Activated naive CD8-positive, alpha-beta T cell treated with anti-CD3 and anti-CD28 coated beads, Interleukin-2, amount 50 U/mL, for 16 hours (primary cell): ENCODE data around the gene PARM1.
"Not testable (repeated sequence)": the region's sequence is repeated elsewhere in the genome, so short reads cannot be mapped to it uniquely, and the experiment has no call there.

Experiments
- DNase-seq: peaks from one replicate; pipeline ENCODE4 v3.0.0-alpha.2; 2020; ENCODE audit warnings: low read depth, low spot score

PARM1 gene

DNA sequence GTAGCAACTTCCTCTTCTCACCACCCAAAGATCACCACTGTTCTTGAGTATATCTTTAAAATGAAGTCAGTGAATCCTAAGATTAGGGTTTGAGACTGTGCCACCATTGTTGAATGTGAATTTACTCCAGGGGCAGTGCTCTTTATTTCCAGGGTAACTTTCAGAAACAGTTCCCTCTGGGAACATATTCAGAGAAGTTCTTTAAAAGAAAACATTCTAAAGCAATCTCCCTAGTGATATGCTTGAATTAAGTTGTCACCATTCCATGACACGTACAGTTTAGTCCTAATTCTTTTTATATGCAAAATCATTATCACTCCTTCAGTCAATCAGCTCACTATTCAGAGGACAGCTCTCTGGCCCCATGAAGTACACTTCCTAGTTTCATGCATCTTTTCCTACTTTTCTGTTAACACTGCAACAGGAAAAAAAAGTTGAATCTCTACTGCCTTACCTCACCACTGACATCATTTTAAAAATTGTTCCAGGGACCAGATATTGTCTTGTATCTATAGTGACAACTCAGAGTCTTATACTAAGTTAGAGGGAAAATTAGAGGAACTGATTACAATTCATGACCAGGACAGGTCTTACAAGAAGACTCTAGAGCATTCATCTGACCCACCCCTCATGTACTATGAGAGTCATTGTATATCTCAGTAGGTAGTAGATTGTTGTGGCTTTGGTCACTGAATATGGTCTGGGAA is 49.8 kb downstream of the PARM1 start:
- DNase-seq = no peak

DNA sequence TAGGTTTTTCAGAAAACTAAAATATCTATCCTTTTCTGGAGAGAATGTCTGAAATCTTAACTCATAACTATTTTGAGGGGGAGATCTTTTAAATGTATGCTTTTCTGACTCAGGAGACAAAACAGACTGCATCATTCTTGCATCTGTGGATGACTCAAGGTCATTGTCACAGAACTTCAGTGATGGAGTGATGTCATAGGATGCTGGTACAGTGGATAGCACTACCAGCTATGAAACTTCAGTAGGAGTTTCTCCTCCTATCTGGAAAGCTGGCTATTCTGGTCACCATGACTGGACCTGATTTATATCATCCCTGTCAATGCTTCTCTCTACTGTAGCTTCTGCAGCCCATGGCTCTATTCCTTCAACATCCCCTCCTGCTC is 50.3 kb downstream of the PARM1 start:
- DNase-seq = no peak

DNA sequence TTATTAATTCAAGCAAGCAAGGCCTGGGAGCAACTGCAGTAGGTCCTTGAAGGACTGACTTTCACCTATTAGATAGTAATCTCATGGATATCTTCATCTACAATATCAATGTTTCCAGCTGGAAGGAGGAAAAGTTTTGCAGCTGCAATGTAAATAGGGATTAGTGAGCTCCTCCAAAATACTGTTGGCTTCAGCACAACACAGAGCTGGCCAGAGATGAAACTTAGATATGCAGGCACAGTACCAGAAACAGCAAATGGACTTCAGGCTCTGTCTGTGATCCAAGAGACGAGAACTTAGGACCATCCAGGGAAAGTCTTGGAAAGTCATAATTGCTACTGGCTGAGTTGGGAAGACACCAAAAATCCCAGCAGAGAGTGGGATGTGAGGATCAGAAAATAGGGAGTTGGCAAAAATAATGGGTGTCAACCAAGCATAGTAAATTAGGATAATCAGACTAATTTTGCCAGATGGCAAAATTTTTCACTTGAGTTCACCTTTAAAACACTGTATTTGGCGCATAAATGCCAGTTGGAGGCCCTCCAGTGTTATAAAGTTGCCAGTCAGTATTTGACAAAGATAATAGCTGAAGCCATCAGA is 57.5 kb downstream of the PARM1 start:
- no peak for DNase-seq

DNA sequence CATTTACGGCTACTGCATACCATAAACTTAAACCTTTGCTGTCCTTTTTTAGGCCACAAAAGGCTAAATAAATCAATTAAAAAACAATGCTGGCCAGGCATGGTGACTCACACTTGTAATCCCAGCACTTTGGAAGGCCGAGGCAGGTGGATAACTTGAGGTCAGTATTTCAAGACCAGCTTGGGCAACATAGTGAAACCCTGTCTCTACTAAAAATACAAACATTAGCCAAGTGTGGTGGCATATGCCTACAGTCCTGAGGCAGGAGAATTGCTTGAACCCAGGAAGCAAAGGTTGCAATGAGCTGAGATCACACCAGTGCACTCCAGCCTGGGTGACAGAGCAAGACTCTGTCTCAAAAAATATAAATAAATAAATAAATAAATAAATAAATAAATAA is 61.5 kb downstream of the PARM1 start:
- not testable (repeated sequence) for DNase-seq

DNA sequence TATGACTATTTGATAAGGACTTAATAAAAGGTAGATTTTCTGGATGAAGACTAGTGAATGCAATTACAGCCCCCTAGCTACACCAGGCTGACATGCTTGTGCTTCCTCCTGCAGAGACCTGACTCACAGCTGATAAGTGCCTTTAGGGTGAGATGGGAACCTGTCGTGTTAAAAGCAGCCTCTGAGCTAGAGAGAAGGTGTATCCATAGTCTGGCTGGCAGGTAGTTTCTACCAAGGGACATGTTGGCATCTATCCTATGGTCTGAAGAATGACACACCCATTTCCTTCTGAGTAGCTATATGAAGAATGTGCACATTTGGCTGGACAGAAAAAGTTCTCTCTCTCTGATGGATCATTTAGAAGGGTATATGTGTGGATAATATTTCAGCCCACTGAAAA is 64.1 kb downstream of the PARM1 start:
- DNase-seq = no peak

DNA sequence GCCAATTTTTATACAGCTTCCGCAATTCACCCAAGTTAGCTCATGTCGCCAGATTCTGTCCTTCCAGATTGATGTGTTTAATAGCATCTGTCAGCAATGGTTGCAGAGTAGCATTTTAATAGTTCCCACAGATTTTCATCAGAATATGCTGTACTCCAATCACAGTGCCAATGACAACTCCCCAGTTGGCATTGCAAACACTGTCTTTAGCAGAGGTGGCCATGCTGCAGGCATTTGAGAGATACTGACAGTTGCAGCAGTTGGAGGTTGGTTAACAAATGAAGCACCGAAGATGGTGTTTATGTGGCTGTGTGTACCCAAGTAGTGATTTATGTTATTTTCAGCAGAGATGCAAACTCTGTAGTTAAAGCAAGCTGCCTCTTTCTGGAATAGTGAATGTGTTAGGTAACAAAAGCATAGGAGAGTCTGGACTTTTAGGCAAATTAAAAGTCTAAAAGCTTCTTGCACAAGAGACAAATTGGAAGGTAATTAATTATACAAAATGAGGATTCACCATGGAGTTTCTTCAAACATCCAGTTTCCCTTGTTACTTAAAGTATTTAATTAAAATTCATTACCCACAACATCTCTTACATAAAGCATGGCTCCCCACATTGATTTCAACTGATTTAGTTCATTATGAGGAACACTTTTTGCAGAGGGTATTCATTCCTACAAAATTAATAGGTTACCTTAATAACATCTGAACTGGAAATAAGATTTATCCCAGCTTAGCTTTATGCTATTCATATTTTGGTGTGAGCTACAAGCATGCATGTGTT is 65.2 kb downstream of the PARM1 start:
- DNase-seq = no peak

DNA sequence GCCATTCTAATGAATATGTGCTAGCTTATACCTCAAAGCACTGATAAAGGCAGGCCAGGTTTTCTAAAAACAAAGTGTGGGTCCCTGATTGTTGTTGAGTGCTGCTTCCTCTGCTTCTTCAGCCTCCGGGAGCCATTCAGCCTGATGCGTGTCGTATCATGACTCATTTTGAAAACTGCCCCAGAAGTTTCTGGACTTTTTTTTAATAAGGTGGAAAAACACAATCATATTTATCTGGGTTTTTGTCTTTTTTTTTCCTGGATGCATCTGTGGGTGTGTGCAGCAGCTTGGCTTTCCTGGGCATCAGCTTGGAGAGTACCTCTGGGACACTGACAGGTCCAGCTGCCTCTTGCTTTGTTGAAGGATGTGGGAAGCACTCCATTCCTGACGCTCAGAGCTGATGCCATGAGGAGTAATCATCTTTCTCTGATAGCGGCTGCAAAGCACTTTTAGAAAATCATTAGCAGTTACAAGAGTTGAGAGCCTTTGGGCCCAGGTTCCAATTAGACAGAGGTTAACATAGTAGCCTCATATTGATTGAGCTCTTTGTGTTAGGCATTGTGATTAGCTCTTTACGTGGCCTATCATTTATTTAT is 66.9 kb downstream of the PARM1 start:
- DNase-seq = no peak

DNA sequence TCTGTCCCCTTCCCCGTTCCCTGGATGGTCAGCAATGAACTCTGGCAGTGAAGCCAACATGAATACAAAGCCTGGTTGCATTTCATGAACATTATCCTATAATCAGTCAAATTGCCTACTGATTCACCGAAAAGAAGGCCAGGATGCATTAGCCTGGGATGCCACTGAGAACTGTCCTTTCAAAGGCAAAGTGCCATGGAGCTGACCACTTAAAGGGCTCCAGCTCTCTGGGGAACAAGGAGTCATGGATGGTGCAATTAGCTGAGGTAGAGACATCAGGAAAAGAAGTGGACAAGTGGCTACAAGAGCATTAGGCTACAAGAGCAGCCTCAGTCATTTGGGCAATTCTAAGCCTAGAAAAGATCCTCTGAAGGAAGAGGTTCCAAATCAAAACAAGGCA is 69.0 kb downstream of the PARM1 start:
- DNase-seq = no peak

DNA sequence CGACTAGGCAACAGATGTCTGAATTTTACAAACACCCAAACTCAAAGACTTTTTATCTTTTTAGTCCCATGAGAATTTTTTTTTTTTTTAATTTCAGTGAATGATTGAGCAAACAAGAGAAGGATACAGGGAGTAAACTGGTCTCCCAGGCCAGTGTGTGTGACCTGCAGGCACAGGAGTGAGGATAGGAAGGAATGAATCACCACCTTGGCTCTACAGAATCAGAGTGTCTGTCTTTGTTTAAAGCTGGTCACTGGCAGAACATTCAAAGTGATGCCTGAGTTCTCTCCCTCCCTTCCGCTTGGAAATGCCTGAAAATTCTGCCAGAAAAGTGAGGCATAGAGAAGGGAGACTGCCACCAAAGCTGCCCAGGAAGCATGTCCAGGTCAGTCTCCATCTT is 69.5 kb downstream of the PARM1 start:
- no peak for DNase-seq

DNA sequence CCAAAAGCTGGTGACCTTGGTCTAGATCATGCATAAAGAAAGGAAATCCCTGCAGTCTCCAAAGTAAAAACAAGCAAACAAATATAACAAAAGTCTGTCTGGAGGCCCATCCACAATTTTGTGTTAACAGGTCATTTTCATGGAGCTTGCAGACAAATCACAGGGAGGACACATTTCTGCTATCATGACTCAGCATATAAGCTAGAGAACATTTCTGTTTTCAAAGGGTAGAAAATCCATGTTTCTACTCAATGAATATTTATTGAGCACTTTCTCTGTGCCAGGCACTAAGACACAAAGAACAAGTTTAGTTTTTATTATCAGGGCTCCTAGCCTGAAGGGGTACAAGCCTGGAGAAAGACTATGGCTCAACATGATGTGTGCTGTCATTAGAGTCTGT is 71.1 kb downstream of the PARM1 start:
- no peak for DNase-seq

DNA sequence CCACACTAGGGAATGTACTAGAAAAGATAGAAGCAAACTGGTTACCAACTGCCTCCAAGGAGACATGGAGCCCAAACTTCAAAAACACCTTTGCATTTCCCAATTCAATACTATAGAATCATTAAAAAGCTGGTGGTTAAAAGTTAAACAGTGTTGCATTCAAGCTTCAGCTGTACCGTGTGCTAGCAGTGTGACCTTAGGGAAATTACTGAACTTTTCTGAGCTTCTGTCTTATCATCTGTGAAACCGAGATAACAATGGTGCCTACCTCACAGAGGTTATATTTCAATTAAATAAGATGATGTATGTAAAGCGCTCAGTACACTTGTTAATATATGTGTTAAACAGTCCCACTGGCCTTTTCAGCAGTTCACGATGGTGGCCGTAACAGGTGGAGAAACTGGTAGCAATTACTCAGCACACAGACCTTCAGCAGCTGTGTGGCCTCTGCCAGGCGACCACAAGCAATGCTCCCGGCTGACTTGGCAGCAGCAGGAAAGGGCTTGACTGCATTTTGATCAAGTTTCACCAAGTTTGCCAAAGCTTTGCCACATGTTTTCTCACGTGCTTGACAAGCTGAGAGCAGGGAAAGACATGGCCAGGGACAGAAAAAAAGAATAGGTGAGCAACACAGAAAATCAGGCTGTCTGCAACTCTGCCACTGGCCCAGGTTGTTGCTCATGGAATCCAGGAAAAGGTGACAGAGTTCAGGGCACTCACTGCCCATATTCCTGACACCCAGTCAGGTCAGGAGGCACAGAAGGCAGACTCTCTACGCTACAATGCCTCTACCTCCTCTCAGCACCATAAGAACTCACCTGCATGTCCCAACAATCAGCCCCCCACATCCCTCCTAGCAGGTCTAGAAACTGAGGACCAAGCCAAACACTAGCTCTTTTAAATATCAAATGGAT is 72.1 kb downstream of the PARM1 start:
- DNase-seq = no peak

DNA sequence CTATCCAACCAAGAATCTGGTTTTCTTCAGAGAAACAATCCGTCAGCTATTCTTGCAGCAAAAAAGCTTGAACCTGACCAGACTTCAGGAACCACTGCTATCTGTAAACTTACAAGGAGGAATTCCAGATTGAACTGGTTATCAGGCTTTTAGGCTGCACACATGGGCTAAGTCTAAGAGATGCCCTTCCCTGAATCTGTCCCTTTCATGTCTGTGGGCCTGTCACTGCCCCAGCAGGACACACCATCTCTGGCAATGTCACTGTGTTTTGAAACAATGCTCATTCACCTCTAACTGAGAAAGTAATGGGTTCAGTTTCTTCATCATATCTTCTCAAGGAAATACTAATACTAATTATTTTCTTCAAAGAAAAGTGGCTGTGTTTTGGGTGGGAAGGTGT is 72.8 kb downstream of the PARM1 start:
- no peak for DNase-seq

DNA sequence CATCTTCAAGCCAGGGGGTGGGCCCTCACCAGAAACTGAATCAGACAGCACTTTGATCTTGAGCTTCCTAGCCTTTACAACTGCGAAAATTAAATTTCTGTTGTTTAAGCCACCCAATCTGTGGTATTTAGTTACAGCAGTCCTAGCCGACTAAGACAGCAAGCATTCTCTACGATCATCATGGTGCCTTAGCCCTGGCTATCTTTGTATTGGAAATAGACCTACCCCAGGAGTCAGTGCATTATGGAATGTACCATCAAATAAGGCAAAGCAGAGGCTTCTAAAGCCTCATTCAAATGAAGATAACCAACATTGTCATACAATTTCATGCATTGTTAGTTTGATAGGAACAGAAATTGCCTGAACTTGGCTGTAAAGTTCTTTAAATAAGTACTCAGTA is 75.0 kb downstream of the PARM1 start:
- DNase-seq = no peak

DNA sequence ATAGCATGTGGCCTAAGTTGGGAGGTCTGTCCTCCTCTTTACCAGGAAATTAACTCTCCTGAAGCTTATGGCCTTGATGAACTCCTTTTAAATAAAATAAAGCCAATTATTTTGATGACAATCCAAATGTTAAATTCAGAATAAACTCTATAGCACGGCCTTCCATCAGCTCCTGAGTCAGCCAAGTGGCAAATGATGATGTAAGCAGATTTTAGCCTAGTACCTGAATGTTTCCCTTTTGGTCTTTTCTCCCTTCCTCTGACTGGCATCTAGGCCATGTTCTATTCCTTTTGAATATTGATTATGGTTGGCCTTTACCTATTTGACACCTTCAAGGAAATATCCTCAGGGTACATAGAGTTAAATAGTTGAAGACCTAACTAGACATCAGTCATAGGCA is 76.2 kb downstream of the PARM1 start:
- DNase-seq = no peak

DNA sequence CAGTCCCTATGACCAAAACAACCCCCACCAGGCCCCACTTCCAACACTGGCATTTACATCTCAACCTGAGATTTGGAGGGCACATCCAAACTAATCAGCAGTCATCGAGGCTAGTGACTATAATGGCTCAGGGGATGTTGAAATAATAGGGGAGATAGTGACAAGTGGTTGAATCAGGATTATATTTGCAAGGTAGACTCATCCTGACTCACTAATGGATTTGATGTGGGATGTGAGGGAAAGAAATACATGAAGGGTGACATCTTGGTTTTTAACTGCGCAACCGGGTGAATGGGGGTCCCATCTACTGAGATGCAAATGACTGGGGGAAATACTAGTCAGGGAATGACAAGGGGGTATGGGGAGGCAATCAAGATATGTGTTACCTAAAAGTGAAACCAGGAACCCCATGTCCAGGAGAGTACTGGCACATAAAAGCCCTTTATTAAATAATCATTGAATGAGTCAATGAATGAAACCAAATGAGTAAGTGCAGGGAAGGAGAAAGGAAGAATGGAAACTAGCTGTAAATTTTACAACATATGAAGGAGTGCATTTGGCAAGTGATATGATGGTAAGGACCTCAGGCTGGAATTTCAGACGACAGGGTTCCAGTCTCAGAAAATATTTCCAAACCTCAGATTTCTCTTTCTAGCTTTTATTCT is 78.3 kb downstream of the PARM1 start:
- no peak for DNase-seq

DNA sequence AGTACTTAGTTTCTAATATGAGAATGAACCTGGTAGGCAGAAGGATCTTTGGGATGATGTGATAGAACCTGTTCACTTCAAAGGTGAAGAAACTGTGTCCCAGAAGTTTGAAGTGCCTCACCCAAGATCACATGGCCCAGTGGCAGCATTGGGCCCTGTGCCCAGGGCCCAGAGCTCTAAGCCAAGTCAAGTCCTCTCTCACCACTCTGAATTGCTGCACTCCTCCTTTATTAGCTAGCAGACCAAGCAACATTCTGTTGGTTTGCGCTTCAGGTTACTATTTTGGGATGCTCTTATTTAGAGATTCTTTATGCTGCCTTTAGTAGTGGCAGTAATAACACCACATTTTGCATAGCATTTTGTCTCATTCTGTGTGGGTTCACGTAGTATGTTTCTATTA is 82.7 kb downstream of the PARM1 start:
- no peak for DNase-seq

DNA sequence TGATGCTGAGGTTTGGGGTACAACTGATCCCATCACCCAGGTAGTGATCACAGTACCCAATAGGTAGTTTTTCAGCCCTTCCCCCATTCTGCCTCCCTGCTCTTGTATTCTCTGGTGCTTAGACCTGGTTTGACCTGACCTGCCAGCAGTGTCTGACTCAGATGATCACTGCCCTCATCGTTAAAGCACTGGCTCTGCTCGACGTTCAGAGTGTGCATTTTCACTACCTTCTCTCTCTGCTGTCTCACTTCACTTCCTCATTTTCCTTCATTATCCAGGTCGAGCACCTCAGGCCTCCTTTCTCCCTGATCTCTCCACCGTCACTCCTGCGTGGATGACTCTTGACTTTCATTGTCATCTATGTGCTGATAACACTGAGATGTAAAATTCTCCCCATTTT is 83.6 kb downstream of the PARM1 start:
- DNase-seq = no peak

DNA sequence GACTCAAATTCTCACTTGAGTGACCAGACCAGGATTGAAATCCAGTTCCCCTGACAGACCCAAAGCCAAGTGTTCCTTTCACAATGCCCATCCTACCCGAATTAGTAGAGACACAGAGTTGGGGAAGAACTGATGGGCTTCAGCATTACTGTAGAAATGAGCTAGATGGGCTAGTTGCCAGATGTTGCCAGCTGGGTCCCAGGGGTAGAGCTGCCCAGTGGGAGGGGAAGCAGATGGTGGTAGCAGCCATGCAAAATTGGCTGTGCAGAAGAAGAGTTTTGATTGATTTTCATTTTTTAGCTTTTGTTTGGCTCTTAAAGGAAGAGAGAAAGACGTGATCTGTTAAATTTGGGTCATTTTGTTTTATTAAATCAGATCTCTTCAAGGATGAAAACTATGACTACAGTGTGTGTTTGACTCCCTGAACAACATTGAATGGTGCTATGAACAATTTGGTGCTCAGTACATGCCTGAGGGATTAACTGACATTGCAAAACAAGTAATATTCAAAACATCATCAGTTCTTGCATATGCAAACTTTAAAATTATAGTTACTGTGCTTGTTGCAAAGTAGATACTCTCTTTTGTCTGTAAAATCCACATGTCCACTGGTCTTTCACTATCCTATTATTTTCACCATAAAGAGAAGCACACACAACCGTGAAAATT is 86.0 kb downstream of the PARM1 start:
- DNase-seq = no peak

DNA sequence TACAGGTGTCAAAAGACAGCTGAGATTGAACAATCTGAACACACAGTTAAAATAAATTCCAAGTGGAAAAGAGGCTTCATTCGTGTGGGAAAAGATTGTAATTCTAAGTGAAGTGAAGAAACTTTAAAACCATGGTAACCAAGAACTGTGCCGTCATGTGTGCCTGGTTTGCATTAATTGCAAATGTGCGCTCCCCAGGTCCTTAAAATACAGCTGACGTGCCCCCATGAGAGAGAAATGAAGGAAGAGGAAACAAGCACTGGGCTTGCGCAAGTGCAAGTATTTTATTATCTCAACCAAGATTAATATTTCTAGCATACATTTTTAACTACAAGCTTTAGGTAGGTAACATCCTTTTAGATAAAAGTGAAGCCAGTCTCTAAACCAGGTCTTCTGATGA is 92.5 kb downstream of the PARM1 start:
- no peak for DNase-seq

DNA sequence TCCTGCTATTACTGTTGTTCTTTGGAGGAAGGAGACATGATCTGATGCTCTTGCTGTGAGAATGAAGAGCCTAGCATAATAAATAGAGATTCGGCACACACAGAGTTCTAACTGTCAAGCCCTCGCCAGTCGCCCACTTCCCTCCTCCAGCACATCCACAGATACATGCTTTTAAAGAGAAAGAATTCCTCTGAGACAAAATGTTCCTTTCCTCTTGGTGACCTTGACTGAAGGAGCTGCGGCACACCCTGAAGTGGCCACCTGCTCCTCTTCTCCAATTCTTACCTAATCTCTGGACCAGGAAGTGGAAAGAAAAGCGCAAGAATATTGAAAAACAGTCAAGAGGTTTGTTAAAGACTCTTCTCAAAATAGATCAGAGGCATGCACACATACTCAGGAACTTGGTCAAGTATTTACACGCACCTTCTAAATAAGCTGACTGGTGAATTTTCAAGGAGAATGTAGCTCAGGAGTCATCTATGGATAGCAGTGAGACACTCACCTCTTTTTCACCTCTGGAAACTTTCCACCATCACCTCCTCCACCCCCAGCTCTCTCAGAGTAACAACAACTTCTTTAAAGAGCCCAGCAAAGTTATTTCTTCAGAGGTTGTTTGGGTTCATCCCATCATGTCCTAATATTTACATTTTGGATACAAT is 95.4 kb downstream of the PARM1 start:
- DNase-seq = no peak
